ENCODE measurements around the gene ABCG1.
"Not testable (repeated sequence)": the region's sequence is repeated elsewhere in the genome, so short reads cannot be mapped to it uniquely, and the experiment has no call there.

Gene ABCG1

GRCh38 chr21:42176859-42177258 is 42.1 kb upstream of the ABCG1 start:
- H3K4me3 ChIP-seq (ENCODE audit: low read length), result no peak overlapping the region
- no peak for DNase-seq (ENCODE audit: low read depth)
- TF ChIP-seq CTCF (IDR thresholded peaks at IDR 0.05; ENCODE audit: insufficient read depth, low read depth, low read length, missing control alignments), result no peak

DNA sequence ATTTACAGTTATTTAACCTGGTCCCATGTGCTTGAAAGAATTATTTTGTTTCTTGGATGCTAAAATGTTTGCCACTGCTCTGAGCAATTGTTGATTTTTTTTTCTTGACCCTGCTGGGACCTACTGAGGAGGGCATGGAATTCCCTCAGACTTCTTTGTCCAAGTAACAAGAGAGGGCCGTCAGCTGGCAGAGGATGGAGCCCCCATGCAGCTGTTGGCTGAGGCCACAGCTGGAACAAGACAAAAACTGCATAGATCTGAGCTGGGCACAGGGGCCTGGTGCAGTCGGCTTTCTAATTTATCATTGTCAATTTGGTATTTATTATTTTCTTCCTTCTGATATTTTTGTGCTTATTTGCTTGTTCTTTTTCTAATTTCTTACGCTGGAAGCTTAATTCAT is 39.6 kb upstream of the ABCG1 start:
- TF ChIP-seq CTCF (IDR thresholded peaks at IDR 0.05; ENCODE audit: insufficient read depth, low read depth, low read length, missing control alignments), result no peak
- no peak for DNase-seq (ENCODE audit: low read depth)
- no peak overlapping the region for H3K4me3 ChIP-seq (ENCODE audit: low read length)

GRCh38 chr21:42180001-42180400 is 38.9 kb upstream of the ABCG1 start:
- not testable (repeated sequence) for DNase-seq (ENCODE audit: low read depth); H3K4me3 ChIP-seq (ENCODE audit: low read length)

- no peak for DNase-seq (ENCODE audit: low read depth)
- TF ChIP-seq CTCF (IDR thresholded peaks at IDR 0.05; ENCODE audit: insufficient read depth, low read depth, low read length, missing control alignments), result no peak
- H3K4me3 ChIP-seq (ENCODE audit: low read length), result no peak overlapping the region
These were observed 36.1 kb upstream of the ABCG1 start for GRCh38 chr21:42182713-42183371.

DNA sequence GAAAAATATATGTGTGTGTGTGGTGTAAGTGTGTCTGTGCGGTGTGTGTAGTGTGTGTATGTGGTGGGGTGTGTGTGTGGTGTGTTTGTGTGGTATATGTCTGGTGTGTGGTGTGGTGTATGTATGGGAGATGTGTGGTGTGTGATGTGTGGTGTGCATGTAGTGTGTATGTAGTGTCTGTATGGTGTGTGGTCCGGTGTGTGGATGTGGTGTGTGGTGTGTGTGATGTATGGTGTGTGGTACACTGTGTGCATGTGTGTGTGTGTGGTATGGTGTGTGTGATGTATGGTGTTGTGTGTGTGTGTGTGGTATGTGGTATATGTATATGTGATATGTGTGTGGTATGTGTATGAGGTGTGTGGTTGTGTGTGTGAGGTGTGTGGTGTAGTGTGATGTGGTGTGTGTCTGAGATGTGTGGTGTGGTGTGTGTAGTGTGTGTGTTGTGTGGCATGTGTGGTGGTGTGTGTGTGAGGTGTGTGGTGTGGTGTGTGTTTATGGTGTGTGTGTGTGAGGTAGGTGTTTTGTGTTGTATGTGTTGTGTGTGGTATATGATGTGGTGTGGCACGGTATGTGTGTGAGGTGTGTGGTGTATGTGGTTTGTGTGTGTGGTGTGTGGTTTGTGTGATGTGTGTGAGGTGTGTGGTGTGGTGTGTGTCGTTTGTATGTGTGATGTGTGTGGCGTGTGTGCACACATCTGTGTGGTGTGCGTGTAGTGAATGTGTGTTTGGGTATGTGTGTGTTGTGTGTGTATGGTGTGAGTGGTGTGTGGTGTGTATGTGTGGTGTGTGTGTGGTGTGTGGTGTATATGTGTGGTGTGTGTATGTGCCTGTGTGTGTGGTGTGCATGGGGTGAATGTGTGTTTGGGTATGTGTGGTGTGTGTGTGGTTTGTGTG is 35.3 kb upstream of the ABCG1 start:
- DNase-seq (ENCODE audit: low read depth), result no peak
- no peak for TF ChIP-seq CTCF (IDR thresholded peaks at IDR 0.05; ENCODE audit: insufficient read depth, low read depth, low read length, missing control alignments)
- H3K4me3 ChIP-seq (ENCODE audit: low read length), result no peak overlapping the region

GRCh38 chr21:42186591-42186990 is 32.3 kb upstream of the ABCG1 start:
- DNase-seq (ENCODE audit: low read depth), result no peak
- TF ChIP-seq CTCF (IDR thresholded peaks at IDR 0.05; ENCODE audit: insufficient read depth, low read depth, low read length, missing control alignments), result no peak
- no peak overlapping the region for H3K4me3 ChIP-seq (ENCODE audit: low read length)

DNA sequence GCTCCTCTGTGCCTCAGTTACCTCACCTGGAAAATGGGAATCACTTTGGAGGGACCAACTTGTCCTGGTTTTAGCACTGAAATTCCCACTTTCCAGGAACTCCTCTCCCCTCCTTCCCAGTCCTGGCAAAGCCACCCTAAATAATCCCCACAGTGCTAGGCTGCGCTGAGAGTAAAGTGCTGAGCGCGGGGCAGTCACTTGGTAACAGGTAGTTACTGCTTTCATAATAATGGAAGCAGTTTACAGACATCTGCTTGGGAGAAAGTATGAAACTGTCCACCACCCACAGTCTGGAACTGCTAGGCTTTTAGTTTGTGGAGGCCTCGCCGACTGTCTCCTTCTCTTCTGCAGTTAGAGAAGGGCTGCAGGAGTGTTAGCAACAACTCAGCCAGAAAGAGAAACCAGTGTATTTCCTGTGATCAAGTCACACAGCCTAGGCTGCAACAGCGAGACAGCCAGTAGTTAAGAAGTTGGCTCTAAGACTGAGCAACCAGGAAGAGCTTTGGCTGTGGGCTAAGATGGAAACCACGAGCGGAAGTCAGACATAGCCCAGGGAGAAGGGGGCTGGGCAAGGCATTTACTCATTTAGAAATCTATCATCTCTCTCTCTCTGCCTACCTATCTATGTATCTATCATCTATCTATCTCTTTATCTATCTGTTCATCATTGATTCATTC is 30.8 kb upstream of the ABCG1 start:
- H3K4me3 ChIP-seq (ENCODE audit: low read length), result no peak overlapping the region
- peak; percentile 46 for DNase-seq (ENCODE audit: low read depth)
- no peak for TF ChIP-seq CTCF (IDR thresholded peaks at IDR 0.05; ENCODE audit: insufficient read depth, low read depth, low read length, missing control alignments)

All from epithelial cell of esophagus (primary cell).